Measurements from ENCODE around the gene TUSC2.
A peak's percentile ranks its signal among the peaks of the same experiment; 100 is the strongest.
"Not testable (repeated sequence)": the region's sequence is repeated elsewhere in the genome, so short reads cannot be mapped to it uniquely, and the experiment has no call there.

TUSC2 gene

DNA sequence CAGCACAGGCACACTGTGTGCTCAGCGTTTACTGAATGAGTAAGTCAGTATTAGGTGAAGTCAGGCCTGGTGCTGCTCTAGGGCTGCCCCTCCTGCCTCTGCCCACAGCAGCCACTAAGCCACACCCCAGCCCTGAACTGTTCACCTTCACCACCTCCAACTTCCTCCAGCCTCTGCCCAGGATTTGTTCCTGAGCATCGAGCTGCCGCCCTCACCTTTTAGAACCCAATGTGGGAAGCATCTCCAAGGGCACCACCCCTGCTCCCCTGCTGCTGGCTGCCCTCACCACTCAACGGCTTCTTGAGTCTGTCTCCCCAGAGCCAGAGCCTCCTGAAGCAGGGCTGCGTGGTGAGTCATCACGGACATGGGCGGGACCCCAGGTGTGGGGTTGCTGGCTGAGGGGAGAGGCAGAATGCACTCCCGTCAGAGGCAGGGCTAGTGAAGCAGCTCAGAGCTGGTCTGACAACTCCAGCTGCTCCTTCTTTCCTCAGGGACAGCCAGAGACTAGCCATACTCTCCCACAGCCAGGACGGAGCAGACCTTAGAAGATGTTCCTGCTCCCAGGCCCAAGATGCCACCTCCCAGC, 11.3 kb downstream of the TUSC2 start:
- no peak for DNase-seq

DNA sequence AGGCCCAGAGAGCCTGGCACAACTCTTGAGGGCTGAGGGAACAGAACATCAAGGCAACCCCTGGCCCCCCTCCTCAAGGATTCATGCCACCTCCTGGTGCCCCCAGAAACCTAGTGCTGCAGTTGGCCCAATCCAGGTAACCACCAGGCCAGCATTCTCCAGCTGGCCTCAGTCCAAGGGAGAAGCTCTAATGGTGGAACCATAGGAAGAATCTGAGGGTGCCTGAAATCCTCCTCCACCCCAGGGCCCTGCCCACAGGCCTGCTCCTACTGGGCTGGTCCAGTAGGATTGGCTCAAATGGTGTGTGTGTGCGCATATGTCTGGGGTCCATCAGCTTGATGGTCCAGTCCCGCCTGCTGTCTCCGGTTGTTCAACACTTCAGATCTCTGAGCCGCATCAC, 13.2 kb downstream of the TUSC2 start:
- DNase-seq: no peak

DNA sequence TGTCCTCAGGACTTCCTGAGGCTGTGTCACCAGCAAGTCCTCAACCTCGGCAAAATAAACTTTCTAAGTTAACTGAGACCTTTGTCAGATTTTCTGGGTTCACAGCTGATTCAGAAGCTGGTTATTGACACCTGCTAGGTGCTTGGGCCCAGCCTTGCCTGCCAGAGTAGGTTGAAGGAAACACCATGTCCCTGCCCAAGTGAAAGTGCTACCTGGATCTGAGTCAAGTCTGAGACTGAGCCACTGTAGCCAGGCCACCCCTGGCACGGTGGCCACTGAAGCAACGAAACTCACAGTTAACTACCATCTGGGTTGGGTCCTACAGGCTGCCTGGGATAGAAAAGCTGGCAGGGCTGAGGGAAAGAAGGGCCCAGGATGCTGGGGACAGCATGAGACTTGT, 13.7 kb downstream of the TUSC2 start:
- DNase-seq: no peak

DNA sequence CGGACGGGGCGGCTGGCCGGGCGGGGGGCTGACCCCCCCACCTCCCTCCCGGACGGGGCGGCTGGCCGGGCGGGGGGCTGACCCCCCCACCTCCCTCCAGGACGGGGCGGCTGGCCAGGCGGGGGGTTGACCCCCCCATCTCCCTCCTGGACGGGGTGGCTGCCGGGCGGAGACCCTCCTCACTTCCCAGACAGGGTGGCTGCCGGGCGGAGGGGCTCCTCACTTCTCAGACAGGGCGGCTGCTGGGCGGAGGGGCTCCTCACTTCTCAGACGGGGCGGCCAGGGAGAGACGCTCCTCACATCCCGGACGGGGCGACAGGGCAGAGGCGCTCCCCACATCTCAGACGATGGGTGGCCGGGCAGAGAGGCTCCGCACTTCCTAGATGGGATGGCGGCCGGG, 16.0 kb downstream of the TUSC2 start:
- not testable (repeated sequence) for DNase-seq

DNA sequence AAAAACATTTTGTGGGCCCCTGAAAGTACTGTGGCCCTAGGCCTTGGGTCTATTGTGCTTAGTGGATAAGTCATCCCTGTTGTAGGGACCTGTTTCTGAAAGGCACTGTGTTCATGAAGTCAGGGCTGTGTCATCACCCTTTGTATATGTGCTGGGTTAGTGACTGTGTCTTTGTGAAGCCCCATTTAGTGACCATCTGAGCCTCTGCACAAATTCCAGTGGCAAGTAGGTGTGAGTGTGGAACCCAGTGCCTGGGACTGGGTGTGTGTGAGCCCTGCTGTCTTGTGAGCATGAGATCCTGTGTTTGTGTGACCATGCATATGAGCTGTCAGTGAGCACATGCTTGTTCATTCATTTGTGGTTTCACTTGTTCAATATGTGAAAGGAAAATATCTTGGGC, 23.4 kb downstream of the TUSC2 start:
- DNase-seq: no peak

DNA sequence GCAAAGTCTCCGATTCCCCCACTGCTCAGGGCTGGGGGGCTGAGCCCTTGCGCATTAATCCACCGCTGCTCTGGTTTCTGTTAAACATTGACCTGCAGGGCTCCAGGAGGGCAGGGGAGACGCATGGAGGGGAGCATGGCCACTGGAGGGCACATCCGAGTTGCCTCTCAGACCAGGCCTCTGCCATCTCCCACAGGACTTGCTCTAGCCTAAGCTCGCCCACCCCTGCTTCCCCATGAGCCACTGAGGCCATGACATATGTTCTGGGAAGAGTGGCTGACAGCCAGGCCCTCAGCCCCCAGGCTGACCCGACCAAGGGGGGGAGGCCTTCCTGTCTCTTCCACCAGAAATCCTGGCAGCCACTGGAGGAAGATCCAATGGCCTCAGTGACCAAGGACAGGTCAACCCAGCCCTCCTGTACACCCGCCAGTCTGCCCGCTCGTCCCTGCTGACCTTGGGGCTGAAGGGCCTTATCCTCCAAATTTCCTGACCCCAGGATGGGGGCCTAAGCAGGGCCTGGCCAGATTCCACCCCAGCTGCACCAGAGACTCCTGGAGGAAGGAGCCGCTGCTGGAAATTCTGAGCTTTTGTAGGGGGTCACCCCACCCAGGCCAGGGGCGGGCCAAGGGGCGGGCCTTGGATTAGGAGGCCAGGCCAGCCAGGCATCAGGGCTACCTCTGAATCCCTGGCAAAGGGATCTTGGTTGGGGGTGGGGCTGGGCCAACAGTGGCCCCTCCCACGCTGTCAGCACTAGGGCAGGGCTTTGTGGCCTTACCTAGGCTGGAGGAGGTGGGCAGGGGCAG, 24.8 kb downstream of the TUSC2 start, which contains the start of gene HYAL1:
Gene HYAL1 (minus strand): TSS at position 562 of the 803 bp plus-strand sequence. CDS start 618 bp downstream, outside the sequence.
- DNase-seq: no peak

DNA sequence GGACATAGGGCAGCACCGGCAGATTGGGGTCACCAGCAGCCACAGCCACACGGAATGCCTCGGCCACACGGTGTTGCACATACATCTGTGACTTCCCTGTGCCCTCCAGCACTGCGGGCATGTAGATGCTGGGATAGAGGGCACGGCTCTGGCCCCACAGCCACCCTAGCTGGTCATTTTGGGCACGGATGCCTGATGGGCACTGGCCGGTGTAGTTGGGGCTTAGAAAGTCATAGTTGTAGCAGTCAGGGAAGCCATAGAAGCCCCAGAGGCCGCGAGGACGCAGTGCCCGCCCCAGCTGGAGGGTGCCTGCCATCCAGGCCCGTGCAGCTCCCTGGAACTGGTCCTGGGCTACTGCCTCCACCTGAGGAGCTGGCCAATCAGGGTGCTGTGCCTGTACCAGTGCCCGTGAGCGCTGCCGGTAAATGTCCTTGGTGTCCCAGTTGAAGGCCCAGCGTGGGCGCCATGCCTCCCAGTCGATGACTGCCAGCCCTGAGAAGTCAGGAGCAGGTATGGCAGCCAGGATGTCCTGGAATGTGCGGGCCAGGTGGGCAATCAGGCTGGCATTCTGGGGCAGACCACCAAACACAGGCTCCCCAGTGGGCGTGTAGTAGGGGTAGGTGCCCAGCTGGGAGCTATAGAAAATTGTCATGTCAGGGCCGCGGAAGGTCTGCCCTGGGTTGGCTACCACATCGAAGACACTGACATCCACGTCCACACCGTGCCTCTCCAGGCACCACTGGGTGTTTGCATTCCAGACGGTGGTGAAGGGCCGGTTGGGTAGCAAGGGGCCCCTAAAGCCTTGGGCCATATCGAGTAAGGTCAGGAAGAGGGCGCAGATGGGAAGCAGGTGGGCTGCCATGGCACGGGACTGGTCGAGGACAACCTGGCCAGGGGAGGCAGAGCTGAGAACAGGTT, 25.7 kb downstream of the TUSC2 start:
- DNase-seq: no peak

DNA sequence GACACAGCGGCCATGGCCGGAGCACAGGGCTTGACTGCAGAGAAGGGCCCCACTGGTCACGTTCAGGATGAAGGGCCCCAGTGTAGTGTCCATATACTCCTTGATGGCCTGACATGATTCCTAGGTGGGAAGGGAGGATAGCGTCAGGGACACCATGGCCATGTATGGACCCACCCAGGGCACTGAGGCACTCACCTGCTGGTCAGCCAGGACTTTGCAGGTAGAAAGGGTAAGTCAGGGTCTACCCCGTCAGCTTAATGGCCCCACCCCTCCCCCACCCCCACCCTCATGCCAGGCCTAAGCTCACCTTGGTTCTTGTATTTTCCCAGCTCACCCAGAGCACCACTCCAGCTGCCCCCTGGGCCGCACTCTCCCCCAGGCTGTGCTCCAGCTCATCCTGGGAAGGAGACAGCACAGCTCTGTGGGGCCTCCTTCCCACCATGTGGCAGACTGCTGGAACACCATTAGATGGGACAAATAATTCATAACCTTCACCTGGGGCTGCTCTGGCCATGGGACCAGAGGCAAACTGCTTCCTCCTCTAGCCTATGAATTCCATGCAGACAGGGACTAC, 27.3 kb downstream of the TUSC2 start:
- no peak for DNase-seq

DNA sequence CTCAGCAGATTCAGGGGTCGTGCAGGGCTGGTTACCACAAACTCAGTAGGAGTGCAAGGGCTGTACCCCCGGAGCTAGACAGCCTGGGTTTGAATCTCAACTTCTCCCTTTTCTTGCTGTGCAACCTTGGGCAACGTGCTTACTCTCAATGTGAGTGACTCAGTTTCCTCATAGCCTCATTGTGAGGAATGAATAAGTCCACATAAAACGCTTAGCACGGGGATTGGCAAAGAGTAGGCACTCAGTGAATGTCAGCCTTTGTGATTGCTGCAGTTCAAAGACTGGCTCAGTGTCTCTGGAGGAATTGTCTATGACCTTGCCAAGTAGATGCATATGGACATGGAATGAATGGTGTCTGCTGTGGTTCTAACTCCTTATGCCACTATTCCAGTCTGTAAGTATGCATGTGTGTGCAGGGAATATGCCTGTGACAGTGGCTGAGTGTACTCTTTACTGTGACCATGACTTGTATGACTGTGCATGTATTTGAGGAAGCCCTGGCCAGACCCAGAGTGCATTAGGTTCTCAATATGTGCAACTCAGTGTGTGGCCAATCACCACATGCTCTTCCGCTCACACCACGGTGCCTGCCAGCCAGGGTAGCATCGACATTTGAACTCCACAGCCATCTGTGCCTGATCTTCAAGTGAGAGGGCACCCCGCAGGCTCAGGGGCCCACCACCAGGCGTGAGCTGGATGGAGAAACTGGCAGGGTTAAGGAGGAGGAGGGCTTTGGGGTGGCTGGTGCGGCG, 27.9 kb downstream of the TUSC2 start:
- DNase-seq: peak; percentile 18

DNA sequence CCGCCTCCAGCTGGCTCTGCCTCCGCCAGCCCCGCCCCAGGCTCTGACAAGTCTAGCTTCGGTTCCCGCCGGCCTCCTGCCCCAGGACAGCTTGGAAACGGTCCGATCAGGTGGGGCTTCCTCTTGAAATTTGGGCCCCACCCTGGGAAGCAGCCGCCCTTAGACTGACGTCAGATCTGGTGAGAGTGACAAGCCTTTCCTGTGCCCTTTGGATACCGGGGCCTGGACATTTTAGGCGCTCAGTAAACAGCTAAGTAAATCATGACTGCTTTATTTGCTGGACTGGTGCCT, 28.4 kb downstream of the TUSC2 start:
- no peak for DNase-seq

DNA sequence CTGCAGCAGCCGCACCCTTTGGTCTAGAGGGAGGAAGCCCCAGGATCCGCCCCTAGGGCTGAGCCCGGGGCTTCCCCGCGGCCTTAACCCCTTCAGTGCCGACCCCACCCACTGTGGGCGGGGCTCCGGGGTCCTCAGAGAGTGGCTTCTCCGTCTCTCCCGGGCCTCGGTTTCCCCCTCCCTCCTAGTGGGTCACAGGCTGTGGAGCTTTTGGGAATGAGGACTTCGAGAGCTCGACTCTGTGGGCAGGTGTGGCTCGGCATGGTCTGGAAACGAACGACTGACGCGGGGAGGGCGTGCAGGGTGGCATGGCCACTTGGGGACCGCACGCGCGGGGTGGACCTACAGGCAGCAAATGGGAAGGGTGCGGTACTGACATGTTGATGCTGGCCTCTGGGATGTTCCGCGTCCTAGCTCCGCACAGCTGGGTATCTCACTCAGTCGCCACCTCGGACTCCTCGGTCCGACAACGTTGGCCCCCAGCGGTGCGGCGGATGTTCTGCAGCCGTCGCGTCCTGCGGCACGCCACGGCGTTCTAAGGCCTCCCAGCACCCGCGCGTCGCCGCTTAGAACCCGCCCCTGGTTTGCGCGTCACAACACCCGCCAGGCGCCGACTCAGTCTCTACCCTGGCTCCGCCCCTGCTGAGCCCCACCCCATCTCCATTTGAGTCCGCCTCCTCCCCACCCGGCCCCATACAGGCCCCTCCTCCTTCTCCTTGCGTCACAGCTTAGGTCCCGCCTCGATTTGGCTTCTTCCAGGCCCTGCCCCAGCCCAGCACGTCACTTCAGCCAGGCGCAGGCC, 29.0 kb downstream of the TUSC2 start, which contains the start of the genes HYAL3 and NAA80:
Gene HYAL3 (minus strand): TSS at position 570 of the 802 bp plus-strand sequence. CDS start 3,803 bp downstream, outside the sequence.
Gene NAA80 (minus strand): TSS at position 570 of the 802 bp plus-strand sequence. CDS start 1,942 bp downstream, outside the sequence.
- DNase-seq: peak; percentile 96

DNA sequence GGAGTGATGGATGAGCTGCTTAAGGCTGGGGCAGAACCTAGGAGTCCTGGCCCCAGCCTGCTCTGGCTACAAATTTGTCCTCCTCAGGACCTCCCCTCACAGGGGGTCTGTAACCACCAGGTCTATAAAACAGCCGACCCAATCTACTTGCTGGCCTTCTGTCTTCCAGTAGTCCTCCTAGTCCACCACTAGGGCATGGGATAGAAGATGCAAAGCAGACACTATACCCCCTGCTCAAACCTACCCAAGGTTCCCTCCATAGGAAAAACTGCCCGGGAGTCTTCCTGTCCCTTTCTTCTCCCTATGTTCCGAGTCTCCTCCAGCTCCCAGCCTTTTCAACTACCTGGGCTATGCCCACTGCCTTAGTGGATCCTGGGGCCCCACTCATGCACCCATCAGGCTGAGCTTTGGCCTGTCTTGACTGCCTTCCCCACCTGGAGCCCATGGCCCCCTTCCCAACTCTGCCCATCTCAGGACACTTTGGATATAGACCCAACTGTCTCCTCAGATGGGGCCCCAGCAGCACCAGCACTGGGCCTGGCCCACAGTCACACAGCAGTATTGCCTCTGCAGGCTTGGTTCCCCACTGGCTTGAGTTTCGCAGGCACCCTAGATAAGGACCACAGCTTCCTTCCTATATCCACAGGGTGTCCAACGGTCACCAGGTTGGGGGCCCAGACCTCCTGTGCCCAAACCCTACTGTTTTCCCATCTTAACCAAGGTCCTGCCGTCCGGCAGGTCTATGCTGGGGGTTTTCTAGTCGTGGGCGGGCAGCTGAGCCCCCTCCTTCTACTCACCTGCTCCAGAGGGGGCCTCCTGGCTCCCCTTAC, 29.9 kb downstream of the TUSC2 start:
- no peak for DNase-seq

DNA sequence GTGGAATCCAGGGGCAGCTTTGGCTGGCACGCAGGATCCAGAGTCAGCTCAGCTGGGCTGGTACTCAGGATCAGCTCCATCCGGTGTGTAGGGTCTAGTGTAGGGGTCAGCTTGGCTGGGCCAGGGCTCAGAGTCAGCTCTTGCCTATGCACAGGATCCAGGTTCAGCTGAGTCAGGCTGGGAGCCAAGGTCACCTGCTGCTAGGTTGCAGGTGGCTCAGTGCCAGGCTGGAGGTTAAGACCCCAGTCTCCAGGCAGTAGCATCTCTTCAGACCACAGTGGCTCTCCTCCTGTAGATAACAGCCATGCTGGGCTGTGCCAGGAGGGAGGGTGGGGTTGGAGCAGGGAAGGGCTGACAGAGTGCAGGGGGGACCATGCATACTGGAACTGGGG, 30.6 kb downstream of the TUSC2 start:
- DNase-seq: no peak

DNA sequence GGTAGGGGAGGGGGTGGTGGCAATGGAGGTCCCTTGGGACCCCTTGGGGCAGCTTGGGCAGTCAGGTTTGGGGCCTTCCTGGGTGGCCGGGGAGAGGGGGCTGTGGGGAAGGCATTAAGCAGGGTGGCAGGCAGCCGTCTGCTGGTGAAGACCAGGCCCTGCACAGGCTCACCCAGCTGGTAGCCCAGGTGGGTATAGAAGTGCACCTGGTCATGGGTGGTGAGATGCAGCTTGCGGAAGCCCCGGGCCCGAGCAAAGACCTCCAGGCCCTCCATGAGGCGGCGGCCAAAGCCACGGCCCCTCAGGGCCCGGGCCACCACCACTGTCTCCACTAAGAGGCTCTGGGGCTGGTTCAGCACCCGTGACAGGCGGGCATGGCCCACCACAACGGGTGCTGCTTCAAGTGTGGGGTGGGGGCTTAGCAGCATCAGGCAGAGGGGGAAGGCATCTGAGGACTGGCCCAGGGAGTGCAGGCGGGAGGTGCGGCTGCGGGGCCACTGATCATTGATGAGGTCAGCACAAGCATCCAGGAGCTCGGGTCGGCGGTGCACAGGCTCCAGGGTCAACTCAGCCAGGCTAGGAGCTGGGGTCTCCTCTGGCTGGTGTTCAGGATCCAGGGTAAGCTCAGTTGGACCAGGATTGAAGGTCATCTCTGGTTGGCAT, 31.2 kb downstream of the TUSC2 start:
- no peak for DNase-seq

DNA sequence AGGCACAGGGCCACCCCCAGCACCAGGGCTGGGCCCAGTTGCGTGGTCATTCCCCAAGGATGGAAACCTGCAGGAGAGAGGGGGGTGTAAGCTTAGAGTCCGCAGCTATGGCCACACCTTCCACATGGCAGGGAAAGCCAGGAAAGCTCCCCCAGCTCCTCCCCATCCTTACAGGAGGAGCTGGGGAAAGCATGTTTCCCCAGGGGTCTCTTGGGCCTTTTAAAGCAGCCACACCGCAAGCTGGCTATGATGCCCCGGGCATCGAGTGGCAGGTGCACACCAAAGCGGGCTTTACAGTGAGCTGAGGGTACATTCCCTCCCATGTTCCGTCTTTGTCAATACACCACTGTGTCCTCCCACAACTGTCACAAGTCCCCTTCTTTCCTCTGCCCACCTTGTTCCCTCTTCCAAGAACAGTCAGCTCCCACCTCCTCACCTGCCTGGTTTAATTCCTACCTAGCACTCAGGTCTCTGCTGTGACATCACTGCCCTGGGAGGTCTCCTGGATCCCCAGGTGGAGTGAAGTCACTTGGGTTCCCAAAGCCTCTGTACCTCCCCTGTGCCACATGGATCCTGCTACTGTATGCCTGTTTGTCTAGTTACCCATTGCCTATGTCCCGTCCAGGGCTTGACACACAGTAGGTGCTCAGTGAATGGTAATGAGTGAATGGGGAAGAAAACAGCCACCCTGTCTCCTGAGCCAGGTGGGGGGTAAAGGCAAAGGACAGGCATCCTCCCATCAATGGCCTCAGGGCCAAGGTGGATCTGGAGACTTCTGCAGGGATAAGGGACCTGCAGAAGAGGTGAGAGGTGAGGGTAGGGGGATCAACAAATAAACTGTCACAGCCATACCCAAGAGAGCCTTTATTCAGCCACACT, 32.2 kb downstream of the TUSC2 start:
- no peak for DNase-seq

DNA sequence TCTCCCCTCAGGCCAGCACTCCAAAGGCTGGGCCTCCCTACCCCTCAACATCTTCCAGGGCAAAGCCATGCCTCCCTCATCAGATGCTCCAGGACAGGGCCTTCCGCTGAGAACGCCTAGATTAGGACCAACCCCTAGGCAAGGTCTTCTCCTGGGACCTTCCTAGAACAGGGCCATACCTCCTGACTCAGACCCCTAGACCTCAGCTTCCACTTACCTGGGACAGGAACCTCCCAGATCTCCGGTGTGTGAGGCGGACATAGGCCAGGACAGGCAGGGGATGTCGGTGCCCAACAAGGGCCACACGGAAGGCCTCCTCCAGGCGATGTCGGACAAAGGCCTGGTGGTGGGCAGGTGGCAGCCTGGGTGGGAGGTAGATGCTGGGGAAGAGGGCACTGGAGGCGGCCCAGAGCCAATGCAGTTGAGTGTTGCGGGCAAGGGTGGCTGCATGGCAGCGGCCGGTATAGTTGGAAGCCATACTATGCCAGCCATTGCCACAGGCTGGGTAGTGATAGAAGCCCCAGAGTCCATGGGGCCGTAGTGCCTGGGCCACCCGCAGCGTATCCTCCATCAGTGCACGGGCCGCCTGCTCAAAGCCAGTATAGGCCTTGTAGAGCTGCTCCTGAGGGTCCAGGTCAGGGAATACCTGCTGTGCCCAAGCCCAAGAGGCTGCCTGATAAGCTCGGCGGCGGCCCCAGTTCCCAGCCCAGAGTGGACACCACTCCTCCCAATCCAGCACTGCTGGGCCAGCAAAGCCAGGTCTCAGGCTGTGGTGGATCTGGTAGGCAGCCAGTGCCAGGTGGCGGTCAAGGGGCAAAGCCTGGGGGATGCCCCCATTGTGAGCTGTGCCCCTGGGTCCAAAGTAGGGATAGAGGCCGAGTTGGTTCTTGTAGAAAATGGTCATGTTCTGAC, 33.3 kb downstream of the TUSC2 start:
- no peak for DNase-seq

DNA sequence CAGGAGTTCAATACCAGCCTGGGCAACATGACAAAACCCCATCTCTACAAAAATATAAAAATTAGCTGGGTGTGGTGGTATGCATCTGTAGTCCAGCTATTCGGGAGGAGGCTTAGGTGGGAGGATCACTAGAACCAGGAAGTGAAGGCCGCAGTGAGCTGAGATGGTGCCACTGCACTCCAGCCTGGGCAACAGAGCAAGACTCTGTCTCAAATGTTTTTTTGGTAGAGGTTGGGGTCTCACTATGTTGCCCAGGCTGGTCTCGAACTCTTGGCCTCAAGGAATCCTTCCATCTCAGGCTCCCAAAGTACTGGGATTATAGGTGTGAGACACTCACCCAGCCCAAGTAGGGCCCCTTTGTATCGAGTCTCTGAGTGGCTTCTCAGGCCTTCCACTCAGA, 33.9 kb downstream of the TUSC2 start:
- no peak for DNase-seq

All from NCI-H446 treated with DMSO at 0.1 percent for 48 hours (cell line).